Measurements from ENCODE around the gene TFF3. TPM values are rescaled to one million over a fixed set of nuclear protein-coding genes. Genes with fewer than 3 reads are reported as not detected.

The TFF3 gene
- total and polyA plus RNA-seq, 2 of the 4 experiments (the other 2 are of a cell fraction): not detected

GRCh38 chr21:42358261-42358660, 43.1 kb upstream of the TFF3 start:
- no peak overlapping the region for H3K14ac ChIP-seq (replicated peaks; ENCODE audit: low read depth, low read length)
- no peak overlapping the region for H3K4ac ChIP-seq (ENCODE audit: low read depth, low read length)
- H2AK9ac ChIP-seq (replicated peaks; ENCODE audit: low read depth, low read length, poor library complexity): no peak overlapping the region
- DNase-seq (no peak), ATAC-seq (ENCODE audit: low read depth) (no peak)
- H3K9me3 ChIP-seq (ENCODE audit: control insufficient read depth, insufficient read depth, low read length): no peaks in the 10 kb centered on the region
- H4K91ac ChIP-seq (ENCODE audit: insufficient read depth, low read depth, low read length): no peak overlapping the region
- no peak overlapping the region for H2BK5ac ChIP-seq (ENCODE audit: low read depth, low read length, poor library complexity, severe bottlenecking)
- H4K5ac ChIP-seq (ENCODE audit: low read depth, low read length): no peak overlapping the region
- H3K27ac ChIP-seq (ENCODE audit: insufficient read depth, low read length): no peak overlapping the region
- no peak overlapping the region for H3K4me3 ChIP-seq (ENCODE audit: insufficient read depth, low read depth, low read length)
- H3K56ac ChIP-seq (ENCODE audit: extremely low read depth, insufficient read depth, low read length): no peak overlapping the region
- no TSS peak for BruUV-seq (replicated peaks)
- peaks cover 17% of the 10 kb centered on the region for H3K27me3 ChIP-seq (ENCODE audit: control insufficient read depth, insufficient read depth, low read length)
- no peak overlapping the region for H2AK5ac ChIP-seq (ENCODE audit: low read depth, low read length)
- in situ Hi-C loops (cut with MboI; ENCODE audit: low sequenced_read_pairs): no loop called here
- intact Hi-C loops (cut with micrococcal nuclease): no loop called here
- H2BK15ac ChIP-seq (ENCODE audit: low read depth, low read length): no peak overlapping the region
- dilution Hi-C loops (cut with HindIII; ENCODE audit: low sequenced_read_pairs, unreplicated experiment): no loop called here
- POLR2A ChIA-PET (ENCODE audit: unreplicated experiment): no interaction called here
- WGBS, 2 experiments (ENCODE audit: extremely low coverage in 2 of 2, insufficient read length in 1 of 2): 76% methylated on average over 8 of the region's 12 CpGs; no CpG with 5 or more reads in 1 of the 2 experiments
- no peak overlapping the region for H3K23ac ChIP-seq (ENCODE audit: low read depth, low read length)
- CTCF ChIA-PET: no interaction called here
- no peak for TF ChIP-seq POLR2A (IDR thresholded peaks at IDR 0.05; ENCODE audit: low read depth, low read length)
- TF ChIP-seq RCOR1 (IDR thresholded peaks at IDR 0.05; ENCODE audit: insufficient replicate concordance, low read length): no peak
- no peak for TF ChIP-seq MAFK (IDR thresholded peaks at IDR 0.05; ENCODE audit: low read depth, low read length)
- TF ChIP-seq, protein P1, sequence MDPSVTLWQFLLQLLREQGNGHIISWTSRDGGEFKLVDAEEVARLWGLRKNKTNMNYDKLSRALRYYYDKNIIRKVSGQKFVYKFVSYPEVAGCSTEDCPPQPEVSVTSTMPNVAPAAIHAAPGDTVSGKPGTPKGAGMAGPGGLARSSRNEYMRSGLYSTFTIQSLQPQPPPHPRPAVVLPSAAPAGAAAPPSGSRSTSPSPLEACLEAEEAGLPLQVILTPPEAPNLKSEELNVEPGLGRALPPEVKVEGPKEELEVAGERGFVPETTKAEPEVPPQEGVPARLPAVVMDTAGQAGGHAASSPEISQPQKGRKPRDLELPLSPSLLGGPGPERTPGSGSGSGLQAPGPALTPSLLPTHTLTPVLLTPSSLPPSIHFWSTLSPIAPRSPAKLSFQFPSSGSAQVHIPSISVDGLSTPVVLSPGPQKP (IDR thresholded peaks at IDR 0.05; ENCODE audit: borderline replicate concordance, low read depth, low read length): no peak
- H3K4me1 ChIP-seq (ENCODE audit: control insufficient read depth, insufficient read depth, low read length): no peaks in the 10 kb centered on the region
- no peak overlapping the region for H2AFZ ChIP-seq (replicated peaks; ENCODE audit: low read length, poor library complexity)
- no peak overlapping the region for H2BK20ac ChIP-seq (ENCODE audit: low read depth, low read length)
- no peaks in the 10 kb centered on the region for H4K20me1 ChIP-seq (ENCODE audit: insufficient read depth, low read length)
- no peak overlapping the region for H2BK120ac ChIP-seq (ENCODE audit: low read depth, low read length)
- H3K9me1 ChIP-seq (ENCODE audit: insufficient read depth, low read length): no peaks in the 10 kb centered on the region
- no peak overlapping the region for H4K8ac ChIP-seq (ENCODE audit: low read depth in 2 of 2, low read length in 2 of 2)
- no peaks in the 10 kb centered on the region for H3K79me1 ChIP-seq (ENCODE audit: low read depth in 1 of 2, low read length in 2 of 2)
- no peak overlapping the region for H3K9ac ChIP-seq (ENCODE audit: low read depth, low read length)
- H3K18ac ChIP-seq (ENCODE audit: low read depth, low read length): no peak overlapping the region
- H3K4me2 ChIP-seq (ENCODE audit: low read depth, low read length): no peak overlapping the region
- no peaks in the 10 kb centered on the region for H3K36me3 ChIP-seq (ENCODE audit: control insufficient read depth, insufficient read depth, low read length)
